ENCODE data around the gene KCNIP1.

KCNIP1 gene

DNA sequence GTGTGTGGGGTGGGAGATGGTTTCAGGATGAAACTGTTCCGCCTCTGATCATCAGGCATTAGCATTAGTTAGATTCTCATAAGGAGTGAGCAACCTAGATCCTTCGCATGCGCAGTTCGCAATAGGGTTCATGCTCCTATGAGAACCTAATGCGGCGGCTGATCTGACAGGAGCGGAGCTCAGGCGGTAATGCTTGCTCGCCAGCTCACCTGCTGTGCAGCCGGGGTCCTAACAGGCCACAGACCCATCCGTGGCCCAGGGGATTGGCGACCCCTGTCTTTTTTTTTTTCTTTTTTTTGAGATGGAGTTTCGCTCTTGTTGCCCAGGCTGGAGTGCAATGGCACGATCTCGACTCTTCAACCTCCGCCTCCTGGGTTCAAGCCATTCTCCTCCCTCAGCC lies 119.1 kb downstream of the KCNIP1 start:
- H3K27ac ChIP-seq = no peak overlapping the region
- no peaks in the 10 kb centered on the region for H3K36me3 ChIP-seq (replicated peaks)
- in situ Hi-C loops (cut with HindIII; ENCODE audit: low pct_ligation_motif_present, low sequenced_read_pairs) = no loop called here
- DNase-seq = no peak
- no peaks in the 10 kb centered on the region for H3K27me3 ChIP-seq (replicated peaks)
- no peak for TF ChIP-seq CTCF (IDR thresholded peaks at IDR 0.05; ENCODE audit: low read depth, low read length, missing control alignments)
- H3K4me3 ChIP-seq (ENCODE audit: low read depth, low read length) = no peak overlapping the region

GRCh38 chr5:170623576-170624181 lies 119.9 kb downstream of the KCNIP1 start:
- in situ Hi-C loops (cut with HindIII; ENCODE audit: low pct_ligation_motif_present, low sequenced_read_pairs) = no loop called here
- Histone ChIP-seq H3K36me3 (replicated peaks) (no peaks in the 10 kb centered on the region), H3K4me3 (ENCODE audit: low read depth, low read length) (no peak overlapping the region), H3K27me3 (replicated peaks) (no peaks in the 10 kb centered on the region), H3K27ac (no peak overlapping the region)
- no peak for DNase-seq
- TF ChIP-seq CTCF (IDR thresholded peaks at IDR 0.05; ENCODE audit: low read depth, low read length, missing control alignments) = peak; percentile 81

GRCh38 chr5:170625221-170626165 lies 121.7 kb downstream of the KCNIP1 start:
- no peak for DNase-seq
- Histone ChIP-seq H3K27me3 (replicated peaks) (no peaks in the 10 kb centered on the region), H3K27ac (no peak overlapping the region), H3K36me3 (replicated peaks) (no peaks in the 10 kb centered on the region), H3K4me3 (ENCODE audit: low read depth, low read length) (no peak overlapping the region)
- no peak for TF ChIP-seq CTCF (IDR thresholded peaks at IDR 0.05; ENCODE audit: low read depth, low read length, missing control alignments)
- in situ Hi-C loops (cut with HindIII; ENCODE audit: low pct_ligation_motif_present, low sequenced_read_pairs) = no loop called here

- Histone ChIP-seq H3K27me3 (replicated peaks) (no peaks in the 10 kb centered on the region), H3K27ac (no peak overlapping the region), H3K36me3 (replicated peaks) (no peaks in the 10 kb centered on the region), H3K4me3 (ENCODE audit: low read depth, low read length) (no peak overlapping the region)
- in situ Hi-C loops (cut with HindIII; ENCODE audit: low pct_ligation_motif_present, low sequenced_read_pairs) = no loop called here
- DNase-seq = no peak
- TF ChIP-seq CTCF (IDR thresholded peaks at IDR 0.05; ENCODE audit: low read depth, low read length, missing control alignments) = no peak
Observed at GRCh38 chr5:170626507-170627150, 122.8 kb downstream of the KCNIP1 start.

- Histone ChIP-seq H3K27me3 (replicated peaks) (no peaks in the 10 kb centered on the region), H3K27ac (no peak overlapping the region), H3K4me3 (ENCODE audit: low read depth, low read length) (no peak overlapping the region), H3K36me3 (replicated peaks) (no peaks in the 10 kb centered on the region)
- DNase-seq = no peak
- in situ Hi-C loops (cut with HindIII; ENCODE audit: low pct_ligation_motif_present, low sequenced_read_pairs) = no loop called here
- no peak for TF ChIP-seq CTCF (IDR thresholded peaks at IDR 0.05; ENCODE audit: low read depth, low read length, missing control alignments)
Observed at GRCh38 chr5:170627271-170627670, 123.5 kb downstream of the KCNIP1 start.

All from brain microvascular endothelial cell (primary cell).